ENCODE data around the gene PLEKHM3.

The PLEKHM3 gene

GRCh38 chr2:207991944-207992343, 33.4 kb downstream of the PLEKHM3 start:
- DNase-seq, result no peak

- DNase-seq, result no peak
These were observed 34.5 kb downstream of the PLEKHM3 start for GRCh38 chr2:207990784-207991183.

DNA sequence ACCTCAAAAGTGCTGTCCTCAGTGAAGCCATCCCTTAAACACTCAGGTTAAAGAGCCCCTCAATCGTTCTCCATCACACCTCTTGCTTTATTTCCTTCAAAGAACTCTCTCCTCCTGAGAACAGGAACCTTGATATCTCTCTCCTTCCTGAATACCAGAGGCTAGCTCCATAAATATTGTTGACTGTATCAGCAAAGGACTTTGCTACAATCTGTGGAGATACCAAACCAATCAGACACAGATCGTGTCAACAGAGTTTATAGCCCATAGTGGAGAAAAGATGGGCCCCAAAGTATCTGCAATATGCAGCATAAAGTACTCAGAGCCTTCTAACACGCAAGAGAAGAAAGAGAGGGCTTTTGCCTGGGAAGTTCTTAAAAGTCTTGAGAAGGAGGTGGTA, 36.4 kb downstream of the PLEKHM3 start:
- no peak for DNase-seq

DNA sequence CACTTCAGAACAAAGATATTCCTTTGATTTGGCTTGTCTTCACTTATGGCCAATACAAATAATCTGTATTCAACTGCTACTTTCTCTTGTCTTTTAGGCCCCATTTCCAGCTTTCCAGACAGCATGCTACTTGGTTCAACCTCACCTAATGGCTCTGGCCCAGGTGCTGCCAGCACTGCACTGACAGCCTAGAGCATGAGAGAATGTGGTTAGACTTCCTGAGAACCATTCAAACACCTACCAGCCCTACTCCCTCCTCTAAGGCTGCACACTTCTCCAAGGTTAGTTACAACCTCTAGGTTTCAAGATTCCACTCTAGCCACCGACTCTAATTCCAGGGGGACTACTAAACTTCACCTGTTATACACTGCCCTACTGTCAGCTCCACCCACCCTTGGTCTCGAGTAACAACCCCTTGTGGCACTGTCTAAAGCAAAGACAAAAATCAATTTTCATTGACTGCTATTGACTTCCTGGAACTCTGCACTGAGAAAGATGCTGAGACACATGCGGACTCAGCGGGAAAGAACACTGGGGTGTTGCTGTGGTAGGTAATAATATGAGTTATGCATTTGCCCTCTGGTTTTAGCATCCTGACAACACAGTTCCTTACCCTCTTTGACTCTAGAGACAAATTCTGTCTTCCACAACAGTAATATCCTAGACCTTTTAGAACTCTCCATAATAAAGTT, 38.2 kb downstream of the PLEKHM3 start:
- DNase-seq, result no peak

- DNase-seq, result no peak
These were observed 40.4 kb downstream of the PLEKHM3 start for GRCh38 chr2:207984765-207985480.

- no peak for DNase-seq
These were observed 41.7 kb downstream of the PLEKHM3 start for GRCh38 chr2:207983641-207984042.

DNA sequence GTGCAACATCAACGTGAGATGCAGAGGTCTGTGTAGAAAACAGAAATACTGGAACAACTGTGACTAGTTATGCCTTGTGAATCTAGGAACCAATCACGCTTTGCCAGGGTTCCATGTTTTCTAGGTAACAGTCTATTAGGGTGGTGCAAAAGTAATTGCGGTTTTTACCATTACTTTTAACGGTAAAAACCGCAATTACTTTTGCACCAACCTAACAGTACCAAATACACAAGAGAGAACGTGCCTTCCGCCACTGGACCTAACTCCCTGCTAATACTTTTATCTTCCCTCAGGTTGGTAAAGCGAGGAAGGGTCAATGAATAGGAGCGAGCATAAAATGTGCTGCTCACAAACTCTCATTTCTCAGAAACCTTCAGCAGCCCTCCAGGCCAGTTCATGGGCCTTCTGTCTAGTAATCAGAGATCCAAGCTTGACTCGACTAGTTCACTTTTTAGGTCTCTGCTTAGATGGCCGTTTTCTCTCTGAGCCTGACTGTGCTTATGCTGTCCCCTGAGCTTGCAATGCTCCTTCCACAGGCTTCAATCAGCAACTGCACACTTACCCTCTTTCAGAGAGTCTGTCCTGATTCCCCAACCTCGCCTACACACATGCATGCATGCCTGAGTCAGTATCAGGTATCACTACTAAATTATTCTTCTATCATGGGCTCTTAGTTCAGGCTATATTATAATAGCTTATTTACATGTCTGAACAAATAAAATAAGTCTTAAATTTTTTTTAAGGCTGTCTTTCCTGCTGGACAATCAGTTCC, 47.0 kb downstream of the PLEKHM3 start:
- no peak for DNase-seq

DNA sequence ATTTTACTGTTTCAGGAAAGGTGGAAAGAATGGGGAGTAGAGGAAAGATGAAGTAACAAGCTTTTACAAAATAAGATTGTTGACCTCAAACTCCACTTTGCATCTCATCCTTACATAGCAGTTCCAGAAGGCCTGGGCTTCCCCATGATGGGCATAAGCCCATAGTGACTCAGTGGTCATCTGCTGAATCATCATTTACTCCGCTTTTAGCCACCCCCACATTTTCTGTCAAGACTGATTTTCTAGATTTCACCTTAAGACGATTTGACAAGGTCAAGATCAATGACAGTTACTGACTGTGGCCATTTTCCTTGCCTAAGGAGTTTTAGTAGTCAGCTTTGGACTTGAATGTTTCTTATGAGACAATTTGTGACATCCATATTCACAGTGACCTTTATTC, 49.4 kb downstream of the PLEKHM3 start:
- DNase-seq, result no peak

GRCh38 chr2:207974216-207974605, 51.1 kb downstream of the PLEKHM3 start:
- DNase-seq, result no peak

GRCh38 chr2:207970826-207971180, 54.5 kb downstream of the PLEKHM3 start:
- DNase-seq, result no peak

- DNase-seq, result no peak
These were observed 55.0 kb downstream of the PLEKHM3 start for GRCh38 chr2:207970147-207970825.

- no peak for DNase-seq
These were observed 56.1 kb downstream of the PLEKHM3 start for GRCh38 chr2:207969249-207969648.

DNA sequence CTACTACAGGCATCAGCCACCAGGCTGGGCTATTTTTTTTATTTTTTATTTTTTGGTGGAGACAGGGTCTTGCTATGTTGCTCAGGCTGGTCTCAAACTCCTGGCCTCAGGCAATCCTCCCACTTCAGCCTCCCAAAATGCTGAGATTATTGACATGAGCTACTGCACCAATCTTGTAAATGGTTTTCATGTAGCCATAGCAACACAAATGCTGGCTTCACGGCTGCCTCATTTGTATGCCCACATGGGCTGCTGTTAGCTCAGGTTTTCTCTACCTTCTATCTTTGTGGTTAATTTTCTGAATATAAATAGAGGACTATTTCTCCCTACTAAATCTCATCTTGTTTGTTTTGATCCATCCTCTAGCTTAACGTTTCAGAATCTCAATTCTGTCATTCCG, 58.2 kb downstream of the PLEKHM3 start:
- no peak for DNase-seq

DNA sequence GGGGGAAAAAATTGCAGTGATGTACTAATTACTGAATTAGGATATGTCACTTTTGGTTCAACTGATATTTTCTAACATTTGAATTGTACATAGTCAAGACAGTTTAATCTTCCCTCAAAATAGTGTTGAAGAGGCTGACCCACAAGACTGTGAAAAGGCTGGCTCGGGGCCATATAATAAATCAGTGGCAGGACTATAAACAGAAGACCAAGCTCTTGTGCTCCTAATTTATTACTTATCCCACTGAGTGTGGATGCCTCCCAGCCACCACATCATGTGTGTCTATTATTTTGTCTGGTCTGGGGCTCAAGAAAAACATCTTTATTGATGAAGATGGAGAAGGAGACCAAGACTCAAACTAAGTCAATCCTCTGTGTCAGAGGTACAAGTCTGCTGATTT, 64.4 kb downstream of the PLEKHM3 start:
- DNase-seq, result no peak

DNA sequence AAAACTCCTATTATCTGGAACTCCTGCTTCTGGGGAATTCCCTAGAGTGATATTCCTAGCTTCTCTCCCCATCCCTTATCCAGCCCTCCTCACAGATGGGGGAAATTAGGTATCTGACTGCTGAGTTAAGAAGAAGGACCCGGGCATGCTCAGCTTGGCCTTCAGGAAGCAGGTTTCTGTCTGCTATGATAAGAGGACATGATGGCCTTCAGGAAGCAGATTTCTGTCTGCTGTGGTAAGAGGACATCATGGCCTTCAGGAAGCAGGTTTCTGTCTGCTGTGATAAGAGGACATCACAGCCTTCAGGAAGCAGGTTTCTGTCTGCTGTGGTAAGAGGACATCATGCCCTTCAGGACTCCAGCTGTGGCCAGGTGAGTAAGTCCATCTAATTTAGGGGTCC, 65.2 kb downstream of the PLEKHM3 start:
- DNase-seq, result no peak

DNA sequence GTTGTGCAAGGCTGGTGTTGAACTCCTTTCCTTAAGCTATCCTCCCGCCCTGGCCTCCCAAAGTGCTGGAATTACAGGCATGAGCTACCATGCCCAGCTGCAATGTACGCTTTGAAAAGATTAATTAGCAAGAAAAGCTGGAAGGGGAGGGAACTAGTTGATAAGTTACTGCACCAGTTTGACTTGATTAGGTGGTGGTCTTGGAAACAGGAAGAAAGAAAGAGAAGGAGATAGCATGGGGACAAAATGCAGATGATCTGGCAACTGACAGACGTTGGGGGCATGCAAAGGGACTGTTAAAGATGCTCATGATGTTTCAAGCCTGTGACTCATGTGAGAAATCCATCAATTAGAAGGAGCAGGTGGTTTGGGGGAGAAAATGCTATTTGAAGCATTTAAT, 68.6 kb downstream of the PLEKHM3 start:
- no peak for DNase-seq

GRCh38 chr2:207955456-207955855, 69.9 kb downstream of the PLEKHM3 start:
- DNase-seq, result no peak

GRCh38 chr2:207953354-207953753, 72.0 kb downstream of the PLEKHM3 start:
- DNase-seq, result no peak

GRCh38 chr2:207952564-207953345, 72.6 kb downstream of the PLEKHM3 start:
- no peak for DNase-seq

DNA sequence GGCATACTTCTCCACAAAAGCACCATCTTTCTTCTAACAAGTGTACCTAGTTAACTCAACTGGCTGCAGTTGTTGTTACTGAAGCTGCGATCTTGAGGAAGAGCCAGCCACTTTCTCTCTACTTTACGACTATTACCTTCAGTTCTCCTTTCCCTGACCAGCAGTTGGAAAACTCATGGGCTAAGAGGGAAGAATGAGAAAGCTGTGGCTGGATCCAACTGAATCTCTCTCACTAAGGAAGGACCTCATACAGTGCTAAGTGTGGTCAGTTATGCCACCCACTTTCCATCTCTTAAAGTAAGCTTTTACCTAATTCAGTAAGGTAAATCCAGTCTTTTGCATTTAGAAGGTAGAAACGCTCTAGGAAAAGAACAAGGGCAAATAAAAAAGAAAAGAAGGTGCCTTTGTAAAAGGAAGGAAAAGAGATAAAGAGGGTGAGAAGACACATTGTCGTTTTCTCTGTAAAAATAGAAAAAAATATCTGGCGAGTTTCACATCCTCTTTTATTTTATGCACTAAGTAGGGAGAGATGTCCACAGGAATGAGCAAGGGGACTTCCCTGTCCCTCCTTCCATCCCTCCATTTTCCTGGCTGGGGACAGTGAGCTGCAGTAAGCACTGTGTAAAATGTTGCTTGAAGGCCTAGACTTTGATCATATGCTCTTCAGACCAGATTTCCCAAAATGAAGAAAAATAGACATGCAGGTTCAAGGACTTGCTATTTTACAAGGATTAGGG, 73.4 kb downstream of the PLEKHM3 start:
- no peak for DNase-seq

GRCh38 chr2:207950761-207951114, 74.6 kb downstream of the PLEKHM3 start:
- no peak for DNase-seq
